HG03521 (cell line): Measurements from ENCODE around the gene KSR1.

Experiments
- ATAC-seq: cut with Tn5 transposase; IDR thresholded peaks from one replicate; pipeline ENCODE4 v1.9.1; 2021; ENCODE audit warnings: mild to moderate bottlenecking, moderate library complexity; ENCODE audit not compliant: unreplicated experiment

Gene KSR1

DNA sequence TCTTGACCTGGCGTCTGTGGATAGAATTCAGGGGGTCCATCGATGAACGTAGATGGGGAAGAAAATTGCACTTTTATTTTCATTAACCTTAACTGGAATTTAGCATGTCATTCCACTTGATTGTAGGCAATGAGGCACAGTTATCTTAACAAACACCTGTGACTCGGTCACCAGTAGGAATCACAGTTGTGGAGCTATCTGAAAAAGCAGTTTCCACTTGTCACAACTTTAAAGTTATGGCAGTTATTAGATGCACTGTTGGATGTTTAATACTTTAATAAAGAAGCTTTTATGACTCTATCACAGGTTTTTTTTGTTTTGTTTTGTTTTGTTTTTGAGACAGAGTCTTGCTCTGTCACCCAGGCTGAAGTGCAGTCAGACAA is 91.0 kb downstream of the KSR1 start:
- ATAC-seq = no peak

DNA sequence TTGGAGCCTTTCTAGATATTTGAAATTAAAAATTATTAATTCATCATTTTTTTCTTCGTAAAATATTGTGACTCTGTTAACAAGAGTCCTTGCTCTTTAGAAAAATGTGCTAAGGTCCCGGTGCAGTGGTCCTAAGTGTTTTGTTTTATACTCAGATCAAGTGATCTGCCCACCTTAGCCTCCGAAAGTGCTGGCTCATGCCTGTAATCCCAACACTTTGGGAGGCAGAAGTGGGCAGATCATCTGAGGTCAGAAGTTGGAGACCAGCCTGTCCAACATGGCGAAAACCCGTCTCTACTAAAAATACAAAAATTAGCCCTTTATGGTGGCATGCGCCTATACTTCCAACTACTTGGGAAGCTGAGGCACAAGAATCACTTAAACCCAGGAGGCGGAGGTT is 92.1 kb downstream of the KSR1 start:
- ATAC-seq = no peak

DNA sequence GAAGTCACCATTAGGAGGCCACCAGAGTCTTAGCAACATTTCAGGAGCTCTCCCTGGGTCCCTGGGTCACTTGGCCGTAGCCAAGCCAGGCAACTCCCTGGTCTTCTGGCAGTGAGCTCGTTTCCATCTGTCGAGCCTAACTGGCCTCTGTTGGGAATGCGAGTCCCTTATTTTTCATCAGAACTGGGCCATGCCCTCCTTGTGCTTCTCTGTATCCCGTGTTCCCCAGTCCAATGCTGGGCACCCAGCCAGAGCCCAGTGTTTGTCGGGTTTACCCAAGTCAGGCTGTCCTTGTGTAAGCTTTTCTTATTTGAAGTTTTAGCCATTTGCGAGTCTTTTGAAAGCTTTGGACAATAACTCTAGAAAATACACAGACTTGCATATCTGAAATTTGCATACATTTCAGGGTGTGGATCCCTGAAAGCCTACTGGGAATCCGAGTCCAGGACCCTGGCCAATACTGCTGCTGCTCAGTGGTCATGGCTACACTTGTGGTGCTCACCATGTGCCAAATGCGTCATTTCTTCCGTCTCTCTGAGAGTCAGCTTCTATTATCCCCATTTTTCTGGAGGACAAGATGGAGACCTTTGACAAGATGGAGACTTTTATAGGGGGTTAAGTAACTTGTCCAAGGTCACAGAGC is 93.1 kb downstream of the KSR1 start:
- no peak for ATAC-seq

DNA sequence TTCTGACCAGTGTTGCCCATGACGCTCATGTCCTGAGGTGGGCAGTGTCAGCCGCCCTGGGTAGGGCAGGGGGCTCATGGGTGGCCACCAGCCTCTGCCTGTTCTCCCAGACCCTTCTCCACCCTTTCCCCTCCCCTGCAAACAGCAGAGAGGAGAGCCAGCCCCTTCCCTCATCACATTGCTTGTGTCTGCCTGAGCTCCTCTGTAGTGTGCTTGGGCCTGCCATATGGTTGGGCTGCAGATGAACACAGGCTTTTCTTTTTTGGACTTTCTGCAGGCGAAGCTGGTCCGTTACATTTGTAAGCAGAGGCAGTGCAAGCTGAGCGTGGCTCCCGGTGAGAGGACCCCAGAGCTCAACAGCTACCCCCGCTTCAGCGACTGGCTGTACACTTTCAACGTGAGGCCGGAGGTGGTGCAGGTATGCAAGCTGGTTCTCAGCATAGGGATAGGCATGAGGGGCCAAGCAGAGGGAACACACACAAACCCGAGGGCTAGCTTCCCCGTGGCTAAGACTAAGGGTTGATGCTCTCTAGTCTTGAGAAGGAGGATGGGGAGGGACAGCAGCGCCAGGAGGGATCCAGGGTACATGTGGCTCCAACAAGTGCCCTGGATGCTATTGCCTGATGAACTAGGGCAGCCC is 94.2 kb downstream of the KSR1 start:
- no peak for ATAC-seq

DNA sequence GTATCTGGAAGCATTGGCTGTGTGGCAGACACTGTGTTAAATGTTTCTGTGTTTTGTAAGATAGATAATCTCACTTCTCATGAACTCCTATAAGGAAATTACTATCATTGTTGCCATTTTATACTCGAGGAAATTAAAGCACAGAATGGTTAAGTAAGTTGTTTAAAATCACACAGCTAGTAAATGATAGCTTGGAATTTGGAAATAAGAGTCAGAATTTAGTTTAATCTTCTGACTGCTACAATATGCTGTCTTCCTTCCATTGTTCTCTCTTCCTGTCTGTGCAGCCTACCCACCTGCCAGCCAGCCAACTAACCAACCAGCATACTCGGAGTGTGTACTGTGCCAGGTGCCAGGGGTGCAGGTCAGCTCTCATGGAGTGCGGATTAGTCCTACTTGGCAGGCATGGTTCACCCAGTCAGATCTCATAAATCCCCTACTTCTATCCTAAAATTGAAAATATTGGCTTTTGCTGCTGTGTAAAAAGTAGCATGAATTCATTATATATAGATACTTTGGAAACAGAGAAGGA is 94.8 kb downstream of the KSR1 start:
- ATAC-seq = no peak

DNA sequence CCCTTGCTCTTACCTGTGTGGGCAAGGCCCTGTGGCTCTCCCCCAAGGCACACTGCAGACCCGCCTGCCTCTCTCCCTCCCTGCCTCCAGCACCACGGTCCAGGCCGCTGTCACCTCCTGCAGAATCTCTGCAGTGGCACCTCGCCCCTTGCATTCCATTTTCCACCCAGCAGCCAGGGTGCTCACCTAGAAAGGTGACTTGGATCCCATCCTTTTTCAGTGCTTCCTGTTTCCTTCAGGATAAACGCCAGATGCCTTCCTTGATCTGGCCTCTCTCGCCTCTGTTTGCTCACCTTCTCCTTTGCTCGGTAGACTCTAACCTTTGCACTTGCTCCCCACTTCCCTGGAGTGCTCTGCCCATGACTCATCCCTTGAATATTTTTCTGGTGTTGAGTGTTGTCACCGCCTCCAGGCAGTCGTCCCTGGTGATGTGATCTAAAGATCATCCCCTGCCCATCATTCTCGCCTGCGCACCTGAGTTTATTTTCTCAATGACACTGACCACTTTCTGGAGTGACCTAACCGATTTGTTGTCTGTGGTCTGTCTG is 95.5 kb downstream of the KSR1 start:
- ATAC-seq = no peak

DNA sequence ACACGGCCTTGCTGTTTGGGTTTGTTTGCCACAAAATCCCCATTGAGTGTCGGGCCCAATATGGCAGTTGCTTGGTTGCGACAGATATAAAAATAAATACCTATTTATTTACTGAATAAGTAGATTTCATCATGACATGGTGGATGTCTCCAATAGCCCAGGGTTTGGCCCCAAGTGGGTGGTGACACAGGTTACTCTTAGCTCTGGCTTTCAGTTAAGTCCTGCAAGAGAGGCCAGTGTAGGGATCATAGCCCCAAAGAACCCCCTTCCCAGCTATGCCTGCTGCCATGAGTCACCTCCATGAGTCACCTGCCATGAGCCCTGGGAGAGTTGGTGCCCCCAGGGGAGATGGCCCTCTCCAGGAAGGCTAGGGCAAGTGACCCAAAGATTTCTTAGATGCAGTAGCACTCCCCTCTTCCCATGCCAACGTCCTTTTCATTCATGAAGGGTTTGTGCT is 96.1 kb downstream of the KSR1 start:
- no peak for ATAC-seq

DNA sequence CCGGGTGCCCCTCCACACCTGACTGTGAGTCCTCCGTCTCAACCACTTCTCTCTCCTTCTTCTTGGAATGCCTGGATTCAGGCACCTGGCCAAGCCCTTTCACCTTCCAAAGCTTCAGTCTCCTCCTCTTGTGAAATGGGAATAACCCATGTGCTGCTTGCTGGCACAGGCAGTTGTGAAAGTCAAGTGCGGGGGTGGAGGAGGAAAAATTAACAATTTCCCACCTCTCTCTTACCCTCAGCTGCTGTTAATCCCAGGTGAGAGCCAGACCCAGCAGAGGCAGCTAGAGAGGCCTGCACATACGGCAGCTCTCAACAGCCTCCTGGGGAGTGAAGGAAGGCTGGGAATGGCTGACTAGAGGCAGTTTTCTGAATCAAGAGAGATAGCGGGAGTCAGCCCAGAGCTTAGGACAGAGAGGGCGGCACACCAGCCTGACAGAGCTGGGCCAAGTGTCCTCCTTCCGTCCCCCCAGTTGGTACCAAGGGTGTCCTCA is 96.8 kb downstream of the KSR1 start:
- no peak for ATAC-seq

DNA sequence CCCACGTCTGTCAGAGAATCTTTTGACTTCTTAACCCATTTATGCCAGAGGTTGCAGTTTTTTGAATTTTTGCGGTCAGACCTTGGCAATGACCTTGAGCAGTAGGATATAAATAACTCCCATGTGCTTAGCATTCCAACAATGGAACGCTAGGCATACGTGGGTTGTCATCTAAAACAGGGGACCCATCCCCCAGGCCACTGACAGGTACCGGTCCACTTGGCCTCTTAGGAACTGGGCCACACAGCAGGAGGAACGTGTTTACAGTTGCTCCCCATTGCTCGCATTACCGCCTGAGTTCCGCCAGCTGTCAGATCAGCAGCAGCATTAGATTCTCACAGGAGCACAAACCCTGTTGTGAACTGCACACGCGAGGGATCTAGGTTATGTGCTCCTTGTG is 97.9 kb downstream of the KSR1 start:
- ATAC-seq = no peak

DNA sequence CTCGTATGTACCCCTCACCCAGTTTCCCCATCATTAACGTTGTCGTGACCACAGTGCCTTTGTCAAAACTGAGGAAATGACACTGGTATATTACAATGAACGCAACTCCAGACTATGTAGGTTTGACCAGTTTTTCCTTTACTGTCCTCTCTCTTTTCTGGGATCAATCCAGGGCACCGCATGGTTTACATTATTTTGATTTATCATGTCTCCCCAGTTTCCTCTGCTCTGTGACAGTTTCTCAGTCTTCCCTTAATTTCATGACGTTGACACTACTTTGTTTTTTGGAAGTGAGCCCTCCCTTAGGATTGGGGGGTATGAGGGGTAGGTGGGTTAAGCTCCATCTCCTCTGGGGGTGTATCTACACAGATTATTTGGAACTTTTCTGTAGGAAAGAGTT is 98.7 kb downstream of the KSR1 start:
- ATAC-seq = no peak

DNA sequence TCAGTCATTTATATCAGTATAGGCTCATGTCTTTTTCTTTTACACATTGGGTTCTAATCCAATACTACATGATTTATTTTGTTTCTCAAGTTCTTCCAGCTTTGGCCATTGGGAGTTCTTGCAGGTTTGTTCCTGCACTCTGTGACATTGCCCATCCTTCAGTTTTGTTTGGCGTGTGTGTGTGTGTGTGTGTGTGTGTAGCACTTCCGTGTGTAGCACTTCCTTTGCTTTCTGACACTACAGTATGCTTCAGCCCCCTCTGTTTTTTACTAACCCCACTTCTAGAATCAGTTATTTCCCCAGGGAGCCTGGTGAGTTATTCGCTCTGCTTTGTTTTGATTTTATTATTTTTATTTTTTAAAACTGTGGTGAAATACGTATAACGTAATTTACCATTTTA is 99.1 kb downstream of the KSR1 start:
- no peak for ATAC-seq

DNA sequence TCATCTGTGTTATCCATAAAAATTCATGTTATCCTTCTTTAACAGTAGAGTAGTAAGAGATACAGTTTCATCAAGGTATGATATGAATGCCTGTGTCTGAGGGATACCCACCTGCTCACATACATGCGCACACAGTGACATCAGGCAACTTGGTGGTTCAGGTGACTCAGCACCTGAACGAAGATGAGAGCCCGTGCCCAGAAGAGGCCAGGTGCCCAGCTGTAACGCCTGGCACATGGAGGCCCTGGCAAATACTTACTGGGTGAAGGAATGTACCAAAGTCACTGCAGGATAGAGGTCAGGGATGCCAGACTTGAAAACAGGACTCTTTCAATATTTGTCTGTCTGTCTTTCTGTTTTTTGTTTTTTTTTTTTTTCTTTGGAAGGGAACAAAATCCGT is 102.1 kb downstream of the KSR1 start:
- ATAC-seq = no peak

DNA sequence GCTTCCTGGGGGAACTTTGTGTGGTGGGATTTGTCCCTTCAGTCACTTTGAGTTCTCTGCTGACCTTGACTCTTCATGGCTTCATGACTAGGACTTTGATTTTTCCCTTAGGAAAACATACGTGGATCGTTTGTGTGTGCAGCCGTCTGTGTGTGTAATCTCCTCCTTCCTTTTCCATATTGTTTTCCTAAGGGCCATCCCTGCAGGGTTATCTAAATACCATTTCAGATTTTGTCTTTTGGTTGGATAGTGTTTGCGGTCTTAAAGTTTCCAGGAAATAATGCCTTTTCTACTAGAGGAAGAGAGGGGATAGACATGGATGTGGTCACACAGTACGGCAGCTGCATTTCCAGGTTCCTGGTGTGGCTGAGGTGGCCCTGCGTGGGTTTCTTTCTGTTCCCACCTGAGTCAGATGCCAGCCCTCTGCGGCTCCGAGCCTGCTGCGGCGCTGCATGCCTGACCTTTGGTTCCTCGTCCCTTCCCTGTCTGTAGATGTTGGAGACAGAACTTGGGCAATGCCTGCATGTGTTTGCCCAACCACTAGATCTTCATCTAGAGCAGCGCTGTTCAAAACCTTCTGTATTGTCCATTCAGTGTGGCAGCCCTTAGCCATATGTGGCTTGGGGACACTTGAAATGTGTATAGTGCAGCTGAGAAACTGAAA is 102.7 kb downstream of the KSR1 start:
- no peak for ATAC-seq

DNA sequence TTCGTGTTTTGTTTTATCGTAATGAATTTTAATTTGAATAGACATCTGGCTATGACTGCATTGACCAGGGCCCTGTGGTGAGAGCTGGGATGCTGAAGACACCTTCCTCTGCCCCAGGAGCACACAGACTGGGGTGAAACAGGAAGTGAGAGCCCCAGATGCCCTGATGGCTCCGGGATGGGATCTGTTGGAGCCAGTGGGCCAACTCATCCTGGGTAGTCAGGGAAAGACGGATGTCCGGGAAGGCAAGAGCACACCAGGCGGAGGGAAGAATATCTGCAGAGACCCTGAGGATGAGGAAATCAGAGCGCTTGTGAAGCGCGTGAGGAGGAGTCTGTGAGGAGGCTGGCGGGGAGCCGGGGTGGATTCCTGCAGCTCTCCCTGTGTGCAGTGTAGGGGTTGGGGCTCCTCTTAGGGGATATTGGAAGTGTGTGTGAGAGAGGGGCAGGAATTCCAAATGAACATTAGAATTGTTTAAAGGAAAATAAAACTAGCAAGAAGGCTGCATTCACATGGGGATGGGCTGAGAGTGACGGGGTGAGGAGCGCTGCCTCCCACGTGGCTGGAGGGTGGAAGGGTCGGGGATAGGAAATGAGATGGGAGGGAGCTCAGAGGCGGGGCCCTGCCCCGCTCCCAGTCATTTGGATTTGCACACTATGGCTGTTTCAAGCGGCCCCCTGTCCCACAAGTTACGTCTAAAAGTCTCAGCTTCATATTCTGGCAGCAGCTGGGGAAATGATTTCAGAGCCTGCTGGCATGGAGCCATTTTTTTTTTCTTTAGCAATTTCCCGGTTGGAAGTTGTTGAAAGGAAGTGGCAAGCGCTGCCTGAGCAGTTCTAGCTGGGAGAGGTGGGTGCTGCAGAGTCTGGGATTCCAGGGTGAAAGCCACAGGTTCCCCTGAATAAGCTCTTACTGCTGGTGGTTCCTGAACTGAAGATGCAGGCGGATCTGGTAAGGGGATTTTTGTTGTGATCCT is 103.5 kb downstream of the KSR1 start:
- no peak for ATAC-seq

DNA sequence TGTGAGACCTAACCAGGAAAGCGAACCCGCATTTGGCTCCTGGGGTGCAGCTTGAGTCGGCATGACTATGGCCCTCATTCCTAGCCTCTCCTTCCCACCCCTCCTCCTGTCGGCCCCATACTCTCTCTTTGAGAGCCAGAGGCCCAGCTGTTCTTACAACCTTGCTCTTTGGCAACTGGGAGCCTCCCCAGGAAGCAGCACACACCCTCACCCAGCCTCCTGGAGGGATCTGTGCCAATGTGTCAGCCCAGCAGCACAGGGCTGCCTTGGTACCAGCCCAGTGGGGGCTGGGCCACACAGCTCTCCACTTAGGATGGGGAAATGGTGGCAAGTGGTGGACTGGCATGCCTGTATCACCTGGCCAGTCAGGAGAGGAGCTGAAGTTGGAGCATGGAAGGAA is 104.4 kb downstream of the KSR1 start:
- ATAC-seq = no peak

DNA sequence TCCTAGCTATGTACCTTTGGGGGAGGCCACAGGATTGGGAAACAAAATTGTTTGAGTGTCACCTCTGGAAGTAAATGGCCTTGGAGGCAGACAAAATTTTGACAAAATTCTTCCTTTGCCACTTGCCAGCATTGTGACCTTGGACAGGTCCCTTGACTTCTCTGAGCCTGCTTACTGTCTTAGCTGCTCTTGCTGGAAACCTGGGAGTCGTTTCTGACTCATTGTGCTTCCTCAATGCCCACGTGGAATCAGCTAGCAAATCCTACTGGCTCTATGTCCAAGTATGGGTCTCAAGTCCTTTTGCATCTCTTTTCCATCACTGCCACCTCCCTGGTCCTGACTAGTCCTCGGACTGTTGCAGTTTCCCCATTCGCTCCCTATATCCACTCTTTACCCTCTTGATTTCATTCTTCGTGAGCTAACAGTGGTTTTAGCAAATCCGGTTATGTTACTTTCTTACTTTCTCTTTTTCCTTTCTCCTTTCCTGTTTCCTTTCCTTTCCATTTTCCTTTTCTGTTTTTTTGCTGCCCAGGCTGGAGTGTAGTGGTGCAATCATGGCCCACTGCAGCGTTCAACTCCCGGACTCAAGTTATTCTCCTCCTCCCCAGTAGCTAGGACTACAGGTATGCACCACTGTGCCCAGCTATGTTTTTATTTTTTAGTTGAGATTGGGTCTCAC is 106.7 kb downstream of the KSR1 start:
- no peak for ATAC-seq

DNA sequence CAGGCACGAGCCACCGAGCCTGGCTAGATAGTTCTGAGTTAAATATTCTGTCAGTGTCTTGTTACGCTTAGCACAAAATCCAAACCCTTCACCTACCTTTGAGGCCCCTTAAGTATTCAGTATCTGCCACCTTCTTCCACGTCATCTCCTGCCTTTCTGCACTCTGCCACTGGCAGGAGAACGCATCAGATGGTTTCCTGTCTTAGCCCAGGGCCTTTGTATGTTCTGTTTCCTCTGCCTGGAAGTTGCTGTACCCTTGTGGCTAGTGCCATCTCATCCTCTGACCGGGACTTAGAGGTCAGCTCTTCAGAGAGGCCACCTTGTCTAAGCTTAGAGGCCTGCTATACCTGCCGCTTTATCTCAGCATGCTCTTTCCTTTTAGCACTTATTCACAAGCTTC is 107.3 kb downstream of the KSR1 start:
- ATAC-seq = no peak

DNA sequence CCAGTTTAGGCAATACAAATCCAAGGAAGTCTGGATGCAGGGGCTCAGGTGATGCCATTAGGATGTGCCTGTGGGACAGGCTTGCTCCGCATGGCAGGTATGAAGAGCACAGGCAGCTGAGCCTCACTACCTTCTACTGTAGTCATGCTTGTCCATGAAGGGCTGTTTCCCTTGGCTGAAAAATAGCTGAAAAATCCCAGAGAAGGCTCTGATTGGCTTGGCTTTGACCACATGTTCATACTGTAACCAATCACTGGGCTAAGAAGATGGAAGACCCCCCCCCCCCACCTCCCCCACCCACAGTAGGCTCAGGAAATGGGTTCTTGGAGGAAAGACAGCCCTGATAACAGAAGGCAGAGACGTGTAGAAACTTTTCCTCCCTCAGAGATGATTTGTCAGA is 108.2 kb downstream of the KSR1 start:
- no peak for ATAC-seq

DNA sequence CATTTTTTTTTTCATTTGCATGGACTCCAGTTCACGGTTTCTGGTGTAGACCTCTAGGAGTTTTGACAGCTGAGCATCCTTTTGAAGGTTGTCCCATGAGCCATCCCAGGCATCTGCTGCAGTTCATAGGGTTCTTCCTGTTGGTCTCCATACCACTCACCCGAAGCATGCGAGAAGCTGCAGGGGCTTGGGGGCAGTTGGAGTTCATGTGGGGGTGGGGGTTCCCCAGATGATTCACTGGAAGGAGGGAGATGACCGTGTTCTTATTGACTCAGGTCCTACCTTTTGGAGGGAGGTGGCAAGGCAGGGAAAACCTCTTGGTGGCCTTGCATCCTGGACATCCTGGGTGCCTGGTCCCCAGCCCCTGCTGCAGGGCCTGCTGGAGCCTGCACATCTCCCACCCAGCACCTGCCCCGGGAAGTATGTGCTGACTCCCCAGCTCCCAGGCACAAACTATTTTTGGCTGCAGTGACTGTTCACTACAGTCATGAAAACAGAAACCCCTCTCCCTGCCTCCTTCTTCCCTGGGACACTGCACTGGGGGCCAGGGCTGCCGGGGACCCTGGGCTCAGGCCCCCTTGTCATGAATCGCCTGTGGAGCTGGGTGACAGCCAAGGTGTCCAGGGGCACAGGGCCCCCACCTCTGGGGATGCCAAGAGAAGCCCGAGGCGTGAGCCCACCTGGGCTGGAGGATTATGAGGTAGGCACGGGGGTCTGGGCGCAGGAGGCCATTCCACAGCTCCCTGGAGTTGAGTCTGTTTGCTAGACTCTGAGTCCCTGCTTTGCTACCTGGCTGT is 109.8 kb downstream of the KSR1 start:
- ATAC-seq = no peak
